K562 (cell line): ENCODE data around the gene YPEL3. TPM values are rescaled to one million over a fixed set of nuclear protein-coding genes. Genes with fewer than 3 reads are reported as not detected.

Experiments used
- ARID3A ChIP-seq: IDR thresholded peaks from 2 replicates; pipeline ENCODE4 v1.6.1; 2012; ENCODE audit warnings: low read depth, low read length, improper control_type of control experiment, borderline replicate concordance
- ARID4B ChIP-seq: sonication (generic); formaldehyde crosslinking; IDR thresholded peaks from 2 replicates; pipeline ENCODE4 v1.8.0; 2022; ENCODE audit warnings: mild to moderate bottlenecking, missing genetic modification reagents
- COPS2 ChIP-seq: fragments of 450-650 bp; conservative IDR thresholded peaks from 2 replicates; pipeline ENCODE4 v1.6.1; 2016; ENCODE audit warnings: mild to moderate bottlenecking, moderate library complexity
- CSDE1 ChIP-seq, 2 experiments: fragments of 450-650 bp; IDR thresholded peaks; 2 replicates each; pipeline ENCODE4 v1.6.1; 2016; ENCODE audit warnings: mild to moderate bottlenecking in 1 of 2
- CTCF ChIP-seq, 3 experiments: IDR thresholded peaks in 2 of 3; conservative IDR thresholded peaks in 1 of 3; 2 replicates each; pipeline ENCODE4 v1.5.1; 2011 to 2012; ENCODE audit warnings: low read length in 3 of 3, mild to moderate bottlenecking in 3 of 3, control low read depth in 2 of 3, improper control_type of control experiment in 1 of 3, inconsistent platforms in 1 of 3, low read depth in 1 of 3, mixed read lengths in 1 of 3, moderate library complexity in 1 of 3; ENCODE audit not compliant: insufficient read depth in 2 of 3
- DLX4 ChIP-seq: fragments of 250-450 bp; sonication (Bioruptor Pico); IDR thresholded peaks from 2 replicates; pipeline ENCODE4 v1.6.1; 2021; ENCODE audit warnings: mild to moderate bottlenecking
- ELF1 ChIP-seq: fragments of 200-800 bp; sonication (Bioruptor generic); IDR thresholded peaks from 2 replicates; pipeline ENCODE4 v1.6.1; 2016; ENCODE audit warnings: missing genetic modification characterization, missing compliant biosample characterization
- FOSL1 ChIP-seq: fragments of 200-800 bp; sonication (Bioruptor generic); conservative IDR thresholded peaks from 2 replicates; pipeline ENCODE4 v1.6.1; 2016; ENCODE audit warnings: missing genetic modification characterization, missing compliant biosample characterization
- HDAC2 ChIP-seq: fragments of 450-650 bp; IDR thresholded peaks from 2 replicates; pipeline ENCODE4 v1.6.1; 2016; ENCODE audit warnings: mild to moderate bottlenecking
- HDAC6 ChIP-seq: IDR thresholded peaks from 2 replicates; pipeline ENCODE4 v1.6.1; 2012; ENCODE audit warnings: low read depth, mild to moderate bottlenecking, control low read depth, inconsistent platforms, low read length, moderate library complexity
- HEY1 ChIP-seq: fragments of 250-450 bp; sonication (Bioruptor Pico); IDR thresholded peaks from 2 replicates; pipeline ENCODE4 v1.5.0; 2020; ENCODE audit warnings: mild to moderate bottlenecking, moderate library complexity, borderline replicate concordance
- MLLT1 ChIP-seq, 2 experiments: fragments of 450-650 bp; IDR thresholded peaks; 2 replicates each; pipeline ENCODE4 v1.6.1; 2016
- PHF21A ChIP-seq: fragments of 450-650 bp; IDR thresholded peaks from 2 replicates; pipeline ENCODE4 v1.6.1; 2017; ENCODE audit warnings: low read depth, borderline replicate concordance
- POLR2AphosphoS2 ChIP-seq: IDR thresholded peaks from 2 replicates; pipeline ENCODE4 v1.6.1; 2012; ENCODE audit warnings: low read length, improper control_type of control experiment
- RFX1 ChIP-seq: fragments of 450-650 bp; IDR thresholded peaks from 2 replicates; pipeline ENCODE4 v1.6.1; 2016; ENCODE audit warnings: mild to moderate bottlenecking, moderate library complexity
- RNF2 ChIP-seq: sonication (generic); IDR thresholded peaks from 2 replicates; pipeline ENCODE4 v1.6.1; 2016
- SP2 ChIP-seq: IDR thresholded peaks from 2 replicates; pipeline ENCODE4 v1.6.1; 2011; ENCODE audit warnings: mild to moderate bottlenecking, low read depth, low read length, moderate library complexity; ENCODE audit not compliant: poor library complexity, severe bottlenecking; ENCODE audit errors: extremely low read depth
- ZNF75A ChIP-seq: fragments of 450-650 bp; formaldehyde crosslinking; IDR thresholded peaks from 2 replicates; pipeline ENCODE4 v1.4.0; 2020; ENCODE audit warnings: mild to moderate bottlenecking
- ZSCAN32 ChIP-seq: fragments of 450-650 bp; formaldehyde crosslinking; IDR thresholded peaks from 2 replicates; pipeline ENCODE4 v1.4.0; 2020; ENCODE audit warnings: mild to moderate bottlenecking, moderate library complexity
- polyA plus RNA-seq, 8 experiments: library from polyadenylated mRNA; depleted of rRNA in 4 of 8; stranded (reverse) in 5 of 8; unstranded in 3 of 8; fragments of >200 nt; fragmentation: Nextera tagmentation in 2 of 8; fragmentation: Illumina TruSeq in 1 of 8; extraction: Ambion mirVana in 2 of 8; extraction: Trizol in 1 of 8; gene quantifications; 2 replicates each; pipeline versions ENCODE4 v1.2.1 to v1.2.3, GENCODE V29; 2011 to 2014; ENCODE audit warnings: inconsistent platforms in 1 of 8, missing spikeins in 1 of 8
- total RNA-seq, 7 experiments: library from RNA; depleted of rRNA in 6 of 7; stranded (reverse); fragments of >200 nt in 6 of 7; fragmentation: Illumina TruSeq in 2 of 7; extraction: Trizol in 2 of 7; gene quantifications; 2 replicates each; pipeline versions ENCODE4 v1.2.1 to v1.2.3, GENCODE V29; 2011 to 2021; ENCODE audit warnings: low replicate concordance in 1 of 7

YPEL3 gene
- total and polyA plus RNA-seq, 9 of the 15 experiments (the other 6 are each of a cell fraction or from before 2014, with no cell fraction given) = 0.41 to 15.0 (median 2.9) TPM

- no peak for TF ChIP-seq POLR2AphosphoS2
- no peak for TF ChIP-seq SP2
- TF ChIP-seq ZNF75A (CRISPR knock-in tag) = peak; percentile 80
- TF ChIP-seq ARID3A = no peak
- TF ChIP-seq ARID4B = peak; percentile 82
- no peak for TF ChIP-seq FOSL1 (tag)
- TF ChIP-seq CTCF (IDR thresholded peaks at IDR 0.05 in 2 of 3, conservative IDR thresholded peaks at IDR 0.05 in 1 of 3; ENCODE audit: insufficient read depth in 2 of 3, low read depth in 1 of 3, low read length in 3 of 3) = peak; percentile 90 to 93 (median 93)
- peak; percentile 82 for TF ChIP-seq HDAC2
- no peak for TF ChIP-seq PHF21A
- TF ChIP-seq COPS2 = no peak
- TF ChIP-seq ZSCAN32 = 0 out of 2 replicates have a peak, but pooled peaks have one; percentile 42
- TF ChIP-seq DLX4 (CRISPR knock-in tag) = 0 out of 2 replicates have a peak, but pooled peaks have one; percentile 53
- TF ChIP-seq MLLT1 (IDR thresholded peaks at IDR 0.05) = no peak; a peak in 1 of 4 replicates
- peak; percentile 89 for TF ChIP-seq HEY1 (CRISPR knock-in tag)
- peak; percentile 43; the same call in 1 of the 2 replicates for TF ChIP-seq RNF2
- TF ChIP-seq RFX1 = no peak; the same call in 1 of the 2 replicates
- peak; percentile 78 for TF ChIP-seq ELF1 (tag)
- TF ChIP-seq HDAC6 = no peak
- no peak for TF ChIP-seq CSDE1 (IDR thresholded peaks at IDR 0.05)
These were observed 3.5 kb downstream of the YPEL3 start (continued) for GRCh38 chr16:30092373-30093010.
